SU-DHL-6 (cell line): Measurements from ENCODE around the gene MNX1.

Source experiments
- H2AFZ ChIP-seq: fragments of 200-600 bp; sonication (generic); 2 replicates; pipeline ENCODE4 v1.6.1; 2014; ENCODE audit warnings: low read depth, mild to moderate bottlenecking, moderate library complexity, mixed read lengths, antibody characterized with exemption, low read length; ENCODE audit not compliant: severe bottlenecking
- H3F3A ChIP-seq: fragments of 200-600 bp; shearing (Covaris generic); 2 replicates; pipeline ENCODE4 v1.6.0; 2016; ENCODE audit warnings: antibody characterized with exemption, mild to moderate bottlenecking; ENCODE audit not compliant: insufficient read depth
- H3K27ac ChIP-seq: fragments of 200-600 bp; sonication (generic); 2 replicates; pipeline ENCODE4 v1.5.1; 2016; ENCODE audit warnings: low read depth, mild to moderate bottlenecking, low read length, moderate library complexity, mixed read lengths
- H3K27me3 ChIP-seq: fragments of 200-600 bp; sonication (generic), shearing (Covaris generic); 2 replicates; pipeline ENCODE4 v1.6.0; 2014; ENCODE audit warnings: mild to moderate bottlenecking, low read length
- H3K36me3 ChIP-seq: fragments of 200-600 bp; sonication (generic); 2 replicates; pipeline ENCODE4 v1.6.1; 2014; ENCODE audit warnings: mild to moderate bottlenecking, low read length, mixed read lengths
- H3K4me2 ChIP-seq: fragments of 300-600, 200-600 bp; shearing (Covaris generic), sonication (generic); 2 replicates; pipeline ENCODE4 v1.6.0; 2014; ENCODE audit warnings: low read length, low read depth, mild to moderate bottlenecking; ENCODE audit not compliant: poor library complexity, severe bottlenecking
- H3K4me3 ChIP-seq: fragments of 200-600 bp; sonication (generic); 2 replicates; pipeline ENCODE4 v1.5.1; 2014; ENCODE audit warnings: antibody characterized with exemption, low read length, mild to moderate bottlenecking, mixed read lengths; ENCODE audit not compliant: insufficient read depth, poor library complexity, severe bottlenecking
- H3K79me2 ChIP-seq: fragments of 200-600 bp; sonication (generic); 2 replicates; pipeline ENCODE4 v1.6.1; 2014; ENCODE audit warnings: mild to moderate bottlenecking, low read length, moderate library complexity; ENCODE audit not compliant: insufficient read depth
- H3K9ac ChIP-seq: fragments of 200-600 bp; sonication (generic); 2 replicates; pipeline ENCODE4 v1.7.0; 2014; ENCODE audit warnings: mild to moderate bottlenecking, low read length
- H3K9me2 ChIP-seq: fragments of 200-600 bp; sonication (generic); replicated peaks from 2 replicates; pipeline ENCODE4 v1.6.1; 2014; ENCODE audit warnings: low read length; ENCODE audit not compliant: insufficient read depth
- H3K9me3 ChIP-seq: fragments of 200-600 bp; sonication (generic); 2 replicates; pipeline ENCODE4 v1.6.1; 2014; ENCODE audit warnings: low read length, mixed read lengths; ENCODE audit not compliant: insufficient read depth
- H4K20me1 ChIP-seq: fragments of 200-600 bp; sonication (generic); 2 replicates; pipeline ENCODE4 v1.6.1; 2014; ENCODE audit warnings: low read depth, mild to moderate bottlenecking, antibody characterized with exemption, low read length, moderate library complexity, mixed read lengths
- EZH2phosphoT487 ChIP-seq: fragments of 200-600 bp; sonication (generic), shearing (Covaris generic); conservative IDR thresholded peaks from 2 replicates; pipeline ENCODE4 v1.6.1; 2018; ENCODE audit warnings: mild to moderate bottlenecking, antibody characterized with exemption, low read length, moderate library complexity, mixed read lengths
- TF ChIP-seq, protein P1 (sequence below): fragments of 200-600 bp; sonication (generic); IDR thresholded peaks from one replicate; pipeline ENCODE4 v1.5.1; 2017; ENCODE audit warnings: antibody characterized with exemption, mild to moderate bottlenecking, low read length, moderate library complexity; ENCODE audit not compliant: insufficient read depth, poor library complexity, severe bottlenecking

Gene MNX1

GRCh38 chr7:157006829-157007469 is 3.5 kb downstream of the MNX1 start:
- no peaks in the 10 kb centered on the region for H4K20me1 ChIP-seq
- H3K27ac ChIP-seq, result no peak overlapping the region
- H3K27me3 ChIP-seq, result no peaks in the 10 kb centered on the region

GRCh38 chr7:157006205-157006747 is 4.2 kb downstream of the MNX1 start:
- H3K4me3 ChIP-seq, result no peak overlapping the region
- H3K27me3 ChIP-seq, result no peaks in the 10 kb centered on the region
- no peaks in the 10 kb centered on the region for H3K36me3 ChIP-seq
- no peaks in the 10 kb centered on the region for H3F3A ChIP-seq
- H3K9ac ChIP-seq, result no peak overlapping the region
- H4K20me1 ChIP-seq, result no peaks in the 10 kb centered on the region
- TF ChIP-seq EZH2phosphoT487, result no peak
- TF ChIP-seq, protein P1, sequence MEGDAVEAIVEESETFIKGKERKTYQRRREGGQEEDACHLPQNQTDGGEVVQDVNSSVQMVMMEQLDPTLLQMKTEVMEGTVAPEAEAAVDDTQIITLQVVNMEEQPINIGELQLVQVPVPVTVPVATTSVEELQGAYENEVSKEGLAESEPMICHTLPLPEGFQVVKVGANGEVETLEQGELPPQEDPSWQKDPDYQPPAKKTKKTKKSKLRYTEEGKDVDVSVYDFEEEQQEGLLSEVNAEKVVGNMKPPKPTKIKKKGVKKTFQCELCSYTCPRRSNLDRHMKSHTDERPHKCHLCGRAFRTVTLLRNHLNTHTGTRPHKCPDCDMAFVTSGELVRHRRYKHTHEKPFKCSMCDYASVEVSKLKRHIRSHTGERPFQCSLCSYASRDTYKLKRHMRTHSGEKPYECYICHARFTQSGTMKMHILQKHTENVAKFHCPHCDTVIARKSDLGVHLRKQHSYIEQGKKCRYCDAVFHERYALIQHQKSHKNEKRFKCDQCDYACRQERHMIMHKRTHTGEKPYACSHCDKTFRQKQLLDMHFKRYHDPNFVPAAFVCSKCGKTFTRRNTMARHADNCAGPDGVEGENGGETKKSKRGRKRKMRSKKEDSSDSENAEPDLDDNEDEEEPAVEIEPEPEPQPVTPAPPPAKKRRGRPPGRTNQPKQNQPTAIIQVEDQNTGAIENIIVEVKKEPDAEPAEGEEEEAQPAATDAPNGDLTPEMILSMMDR, result no peak
- no peak overlapping the region for H3K4me2 ChIP-seq
- no peaks in the 10 kb centered on the region for H3K79me2 ChIP-seq
- no peaks in the 10 kb centered on the region for H3K9me3 ChIP-seq
- H2AFZ ChIP-seq, result no peak overlapping the region
- H3K27ac ChIP-seq, result no peak overlapping the region
- no peaks in the 10 kb centered on the region for H3K9me2 ChIP-seq

More at GRCh38 chr7:157006829-157007469, 3.5 kb downstream of the MNX1 start:
- H3K9me2 ChIP-seq, result no peaks in the 10 kb centered on the region
- H3K9ac ChIP-seq, result no peak overlapping the region
- H2AFZ ChIP-seq, result no peak overlapping the region
- H3K4me2 ChIP-seq, result no peak overlapping the region
- no peaks in the 10 kb centered on the region for H3F3A ChIP-seq
- H3K4me3 ChIP-seq, result no peak overlapping the region
- no peaks in the 10 kb centered on the region for H3K79me2 ChIP-seq
- H3K36me3 ChIP-seq, result no peaks in the 10 kb centered on the region
- TF ChIP-seq, protein P1, result no peak
- TF ChIP-seq EZH2phosphoT487, result no peak
- no peaks in the 10 kb centered on the region for H3K9me3 ChIP-seq

- no peak overlapping the region for H3K4me2 ChIP-seq
- H2AFZ ChIP-seq, result no peak overlapping the region
- TF ChIP-seq, protein P1, result no peak
- TF ChIP-seq EZH2phosphoT487, result no peak
- H4K20me1 ChIP-seq, result no peaks in the 10 kb centered on the region
- no peak overlapping the region for H3K9ac ChIP-seq
- no peak overlapping the region for H3K27ac ChIP-seq
- no peaks in the 10 kb centered on the region for H3K27me3 ChIP-seq
- H3K9me3 ChIP-seq, result no peaks in the 10 kb centered on the region
- no peaks in the 10 kb centered on the region for H3K36me3 ChIP-seq
- no peaks in the 10 kb centered on the region for H3K79me2 ChIP-seq
- H3F3A ChIP-seq, result no peaks in the 10 kb centered on the region
- H3K4me3 ChIP-seq, result no peak overlapping the region
- H3K9me2 ChIP-seq, result no peaks in the 10 kb centered on the region
These were observed 4.8 kb downstream of the MNX1 start for GRCh38 chr7:157005456-157006204.
